NCI-H774 (cell line): Measurements from ENCODE around the gene SFXN1.

Source experiments
- DNase-seq: peaks from one replicate; lab custom pipeline; 2025; lab: John Stamatoyannopoulos, UW

The SFXN1 gene

DNA sequence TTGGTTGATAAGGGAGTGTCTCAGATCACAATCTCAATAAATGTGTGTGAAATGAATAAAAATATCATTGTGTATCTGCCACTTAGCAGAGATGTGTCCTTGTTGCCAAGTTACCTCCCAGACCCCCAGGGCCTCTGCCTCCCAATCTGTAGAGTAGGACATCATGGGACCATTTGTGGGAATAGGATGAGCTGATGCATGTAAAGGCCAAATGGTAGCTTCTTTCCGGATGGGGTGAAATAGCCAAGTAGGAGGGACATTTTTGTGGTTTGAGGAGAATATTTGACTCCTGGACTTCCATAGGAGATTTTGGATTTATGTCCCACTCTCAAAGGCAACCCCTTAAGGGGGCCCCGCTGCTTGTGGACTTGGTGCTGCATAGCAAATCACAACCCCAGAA is 96.9 kb downstream of the SFXN1 start:
- no peak for DNase-seq

DNA sequence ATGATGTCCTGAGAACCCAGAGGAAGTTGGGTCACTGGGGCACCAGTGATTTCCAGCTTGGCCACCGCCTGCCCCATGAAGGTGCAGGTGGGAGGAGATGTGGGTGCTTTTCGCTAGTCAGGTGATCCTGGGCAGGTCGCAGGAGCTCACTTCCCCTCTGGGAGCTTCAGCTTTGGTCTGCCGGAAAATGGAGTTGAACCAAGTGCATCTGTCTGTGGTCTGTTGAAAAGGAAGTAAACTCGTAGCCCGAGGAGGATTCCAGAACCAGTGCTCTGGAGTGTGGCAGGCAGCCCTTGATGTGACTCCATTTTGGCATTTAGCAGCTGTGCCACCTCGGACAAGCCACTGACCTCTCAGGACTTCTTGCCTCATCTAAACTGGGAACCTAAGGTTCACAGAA is 97.7 kb downstream of the SFXN1 start:
- no peak for DNase-seq

DNA sequence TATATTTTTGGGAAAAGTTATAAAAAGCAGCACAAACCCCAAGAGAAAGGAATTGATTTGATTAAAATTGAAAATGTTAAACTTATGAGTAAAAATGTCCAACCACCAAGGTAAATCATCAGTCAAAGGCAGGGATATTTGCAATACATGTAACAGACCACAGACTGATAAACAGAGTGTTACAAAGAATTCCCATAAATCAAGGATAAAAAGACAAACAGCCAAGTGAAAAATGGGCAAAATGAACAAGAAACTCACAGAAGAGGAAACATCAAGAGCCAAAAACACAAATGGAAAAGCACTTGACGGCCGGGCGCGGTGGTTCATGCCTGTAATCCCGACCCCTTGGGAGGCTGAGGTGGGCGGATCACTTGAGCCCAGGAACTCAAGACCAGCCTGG is 98.2 kb downstream of the SFXN1 start:
- DNase-seq = no peak
